GM21360 (cell line): Measurements from ENCODE around the gene NDUFB1.

ENCODE experiments used
- ATAC-seq: cut with Tn5 transposase; IDR thresholded peaks from one replicate; pipeline ENCODE4 v1.9.1; 2021; ENCODE audit warnings: mild to moderate bottlenecking, moderate library complexity; ENCODE audit not compliant: unreplicated experiment

NDUFB1 gene

GRCh38 chr14:92121670-92122350, at the start of gene NDUFB1, which contains the start of gene CPSF2:
Gene NDUFB1, minus strand, starts transcription at chr14:92121706. Its CDS starts 4,069 bp downstream, at chr14:92117637.
Gene CPSF2, plus strand, starts transcription at chr14:92121969. Its CDS starts 9,016 bp downstream, at chr14:92130985.
- peak; percentile 85 for ATAC-seq

- no peak for ATAC-seq
These were observed 43.5 kb upstream of the NDUFB1 start for GRCh38 chr14:92164958-92165357.

GRCh38 chr14:92161521-92161920, 40.0 kb upstream of the NDUFB1 start:
- ATAC-seq = no peak

DNA sequence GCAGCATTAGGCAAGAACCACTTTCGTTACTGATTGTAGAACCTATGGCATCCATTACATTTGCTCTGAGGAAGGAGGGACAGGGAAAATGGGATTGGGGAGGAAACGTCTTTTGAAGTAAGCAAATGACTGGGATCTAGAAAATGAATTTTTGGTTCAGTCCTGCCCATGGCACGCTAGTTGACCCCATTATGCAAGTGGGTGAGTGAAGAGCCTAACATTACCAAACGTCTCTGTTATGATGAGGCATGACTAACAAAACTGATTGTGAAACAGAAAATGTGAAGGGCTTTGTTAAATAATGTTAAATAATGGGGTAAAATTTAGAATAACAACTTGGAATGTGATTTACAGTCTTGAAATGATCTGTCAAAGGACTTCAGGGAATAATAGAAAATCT, 39.1 kb upstream of the NDUFB1 start:
- ATAC-seq = no peak

- no peak for ATAC-seq
These were observed 32.9 kb upstream of the NDUFB1 start for GRCh38 chr14:92154283-92154942.

- ATAC-seq = no peak
These were observed 32.1 kb upstream of the NDUFB1 start for GRCh38 chr14:92153581-92153980.

DNA sequence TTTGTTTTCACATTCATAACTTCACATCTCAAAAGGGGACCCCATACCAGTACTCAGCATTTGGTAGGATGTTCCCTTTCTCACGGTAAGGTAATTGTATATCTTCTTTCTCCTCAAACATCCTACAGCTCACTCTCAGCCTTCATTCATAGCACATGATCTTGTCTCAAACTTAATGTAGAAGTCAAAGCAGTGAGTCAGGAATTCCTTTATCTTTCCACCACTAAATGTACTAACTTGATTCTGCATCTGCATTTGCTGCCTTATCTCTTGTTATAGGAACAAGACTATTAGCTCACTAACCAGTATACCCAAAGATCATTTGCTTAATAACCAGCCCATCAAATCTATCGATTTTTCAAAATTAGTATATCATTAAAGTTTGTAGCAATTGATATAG, 23.2 kb upstream of the NDUFB1 start:
- ATAC-seq = no peak

DNA sequence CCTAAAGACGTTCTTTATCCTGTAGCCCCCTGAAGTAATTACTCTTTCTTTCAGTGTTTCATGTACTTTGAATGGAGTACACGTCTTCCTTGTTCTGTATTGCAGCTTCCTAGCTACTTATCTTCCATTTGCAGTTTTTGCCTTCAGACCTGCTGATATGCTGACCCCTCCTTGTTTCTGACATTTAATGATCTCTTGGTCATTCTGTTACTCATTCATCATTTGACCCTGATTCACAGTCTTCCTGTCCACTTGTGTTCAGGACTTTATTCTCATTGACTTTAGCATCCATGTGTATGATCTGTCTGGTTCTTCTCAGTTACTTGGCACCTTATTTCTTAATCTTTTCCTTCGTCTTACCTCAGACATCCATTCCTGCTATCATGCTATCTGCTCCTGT, 22.5 kb upstream of the NDUFB1 start:
- no peak for ATAC-seq

DNA sequence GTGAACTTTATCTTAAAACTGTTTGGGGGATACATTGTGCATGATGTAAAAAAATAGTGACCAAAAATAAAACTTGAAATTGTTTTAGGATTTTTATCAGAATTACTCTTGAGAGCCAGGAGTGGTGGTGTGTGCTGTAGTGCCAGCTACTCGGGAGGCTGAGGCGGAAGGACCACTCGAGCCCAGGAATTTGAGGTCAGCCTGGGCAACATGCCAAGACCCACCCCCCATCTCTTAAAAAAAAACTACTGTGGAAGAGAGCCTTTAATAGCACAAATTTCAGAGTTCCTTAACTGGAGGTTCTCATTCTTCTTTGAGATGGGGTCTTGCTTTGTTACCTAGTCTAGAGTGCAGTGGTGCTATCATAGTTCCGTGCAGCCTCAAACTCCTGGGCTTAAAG, 21.8 kb upstream of the NDUFB1 start:
- no peak for ATAC-seq

DNA sequence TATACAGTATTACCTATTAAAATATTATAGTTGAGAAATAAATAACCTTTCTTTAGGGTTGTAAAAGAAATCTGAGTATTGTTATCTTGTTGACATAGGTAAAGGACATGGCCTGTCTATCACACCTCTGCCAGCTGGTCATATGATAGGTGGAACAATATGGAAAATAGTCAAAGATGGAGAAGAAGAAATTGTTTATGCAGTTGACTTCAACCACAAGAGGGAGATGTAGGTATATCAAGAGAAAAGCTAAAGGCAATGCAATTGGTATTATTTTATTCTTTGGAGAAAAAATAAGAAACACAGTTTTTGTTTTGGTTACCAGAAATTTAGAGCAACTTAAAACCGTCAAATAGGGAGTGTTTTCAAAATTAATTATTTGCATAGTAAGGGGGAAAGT, 13.8 kb upstream of the NDUFB1 start:
- ATAC-seq = no peak

GRCh38 chr14:92134456-92134855, 12.9 kb upstream of the NDUFB1 start:
- ATAC-seq = no peak

- no peak for ATAC-seq
These were observed 1.3 kb upstream of the NDUFB1 start for GRCh38 chr14:92122761-92123160.

- ATAC-seq = peak; percentile 6
These were observed 808 bp upstream of the NDUFB1 start for GRCh38 chr14:92122351-92122677.

GRCh38 chr14:92121207-92121669, 268 bp downstream of the NDUFB1 start:
- no peak for ATAC-seq

GRCh38 chr14:92109490-92109889, 12.0 kb downstream of the NDUFB1 start:
- no peak for ATAC-seq

GRCh38 chr14:92108345-92109254, 12.9 kb downstream of the NDUFB1 start:
- no peak for ATAC-seq

GRCh38 chr14:92106143-92106926, 15.2 kb downstream of the NDUFB1 start, which contains the start of gene ATXN3:
Gene ATXN3, minus strand, starts transcription at chr14:92106582. Its CDS starts 30 bp downstream, at chr14:92106552.
- ATAC-seq = peak; percentile 75

DNA sequence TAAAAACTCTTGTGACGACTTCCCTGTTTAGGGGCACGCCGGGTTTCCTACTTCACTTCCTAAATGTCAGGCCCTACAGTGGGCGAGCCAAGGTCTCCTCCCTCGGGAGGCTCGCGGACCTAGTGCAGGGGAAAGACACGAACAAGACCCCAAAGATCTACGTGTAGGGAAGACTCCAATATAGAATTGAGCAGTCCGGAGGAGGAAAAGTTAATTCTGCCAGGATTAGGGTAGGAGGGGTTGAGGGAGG, 15.7 kb downstream of the NDUFB1 start:
- no peak for ATAC-seq

- no peak for ATAC-seq
These were observed 16.2 kb downstream of the NDUFB1 start for GRCh38 chr14:92105073-92105892.

DNA sequence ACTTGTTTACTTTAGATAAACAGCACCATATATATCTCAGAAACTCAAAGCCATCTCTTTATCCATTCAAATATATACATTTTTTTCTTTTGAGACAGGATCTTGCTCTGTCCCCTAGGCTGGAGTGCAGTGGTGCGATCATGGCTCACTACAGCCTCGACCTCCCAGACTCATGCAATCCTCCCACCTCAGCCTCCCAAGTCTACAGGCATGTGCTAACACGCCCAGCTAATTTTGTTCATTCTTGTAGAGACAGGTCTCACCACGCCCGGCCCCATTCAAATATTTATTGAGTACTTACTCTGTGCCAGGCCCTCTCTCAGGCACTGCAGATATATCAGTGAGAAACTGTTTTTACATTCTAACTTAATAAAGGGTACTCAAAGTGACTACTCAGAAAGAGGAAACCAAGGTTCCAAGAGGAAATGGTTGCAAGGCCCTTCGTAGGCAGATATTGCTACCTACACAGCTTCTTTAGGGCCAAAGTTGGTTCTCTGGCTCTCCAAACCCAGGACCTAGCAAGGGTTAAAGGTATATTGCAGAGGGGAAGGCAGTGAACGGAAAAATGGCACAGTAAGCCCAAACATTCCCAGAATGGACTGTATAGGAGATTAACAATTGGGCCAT, 18.0 kb downstream of the NDUFB1 start:
- no peak for ATAC-seq
